ENCODE data around the gene UPK3BL1.
"Not testable (repeated sequence)": the region's sequence is repeated elsewhere in the genome, so short reads cannot be mapped to it uniquely, and the experiment has no call there.

DNA sequence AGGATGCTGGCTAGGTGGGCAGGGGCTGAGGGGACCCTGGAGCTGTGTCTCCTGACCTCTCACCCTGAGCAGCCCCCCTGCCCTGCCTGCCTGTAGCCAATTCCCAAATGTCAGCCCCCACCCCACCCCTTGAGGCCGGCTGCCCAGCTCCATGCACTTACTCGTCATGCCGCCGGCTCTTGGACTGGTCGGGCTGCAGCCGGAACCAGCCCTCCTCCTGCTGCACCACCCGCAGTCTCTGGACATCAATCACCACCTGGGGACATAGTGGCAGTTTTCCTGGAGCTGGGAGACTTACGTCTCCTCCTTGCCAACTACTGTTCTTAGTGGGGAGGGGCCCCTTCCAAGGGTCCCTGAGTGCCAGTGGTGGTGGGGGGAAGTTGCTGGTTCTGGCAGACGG, 42.9 kb downstream of the UPK3BL1 start:
- not testable (repeated sequence) for TF ChIP-seq ZC3H10 (CRISPR knock-in tag; IDR thresholded peaks at IDR 0.05); TOX (CRISPR knock-in tag; IDR thresholded peaks at IDR 0.05; ENCODE audit: borderline replicate concordance); ARNTL (CRISPR knock-in tag; IDR thresholded peaks at IDR 0.05; ENCODE audit: borderline replicate concordance, low read depth); TCF4 (CRISPR knock-in tag; IDR thresholded peaks at IDR 0.05; ENCODE audit: borderline replicate concordance); ZNF8 (CRISPR knock-in tag; IDR thresholded peaks at IDR 0.05); ZNF565 (CRISPR knock-in tag; conservative IDR thresholded peaks at IDR 0.05; ENCODE audit: low read depth)
- TF ChIP-seq, protein P1, sequence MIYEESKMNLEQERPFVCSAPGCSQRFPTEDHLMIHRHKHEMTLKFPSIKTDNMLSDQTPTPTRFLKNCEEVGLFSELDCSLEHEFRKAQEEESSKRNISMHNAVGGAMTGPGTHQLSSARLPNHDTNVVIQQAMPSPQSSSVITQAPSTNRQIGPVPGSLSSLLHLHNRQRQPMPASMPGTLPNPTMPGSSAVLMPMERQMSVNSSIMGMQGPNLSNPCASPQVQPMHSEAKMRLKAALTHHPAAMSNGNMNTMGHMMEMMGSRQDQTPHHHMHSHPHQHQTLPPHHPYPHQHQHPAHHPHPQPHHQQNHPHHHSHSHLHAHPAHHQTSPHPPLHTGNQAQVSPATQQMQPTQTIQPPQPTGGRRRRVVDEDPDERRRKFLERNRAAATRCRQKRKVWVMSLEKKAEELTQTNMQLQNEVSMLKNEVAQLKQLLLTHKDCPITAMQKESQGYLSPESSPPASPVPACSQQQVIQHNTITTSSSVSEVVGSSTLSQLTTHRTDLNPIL (CRISPR knock-in tag; IDR thresholded peaks at IDR 0.05; ENCODE audit: low read depth) = not testable (repeated sequence)
- TF ChIP-seq, protein P2, sequence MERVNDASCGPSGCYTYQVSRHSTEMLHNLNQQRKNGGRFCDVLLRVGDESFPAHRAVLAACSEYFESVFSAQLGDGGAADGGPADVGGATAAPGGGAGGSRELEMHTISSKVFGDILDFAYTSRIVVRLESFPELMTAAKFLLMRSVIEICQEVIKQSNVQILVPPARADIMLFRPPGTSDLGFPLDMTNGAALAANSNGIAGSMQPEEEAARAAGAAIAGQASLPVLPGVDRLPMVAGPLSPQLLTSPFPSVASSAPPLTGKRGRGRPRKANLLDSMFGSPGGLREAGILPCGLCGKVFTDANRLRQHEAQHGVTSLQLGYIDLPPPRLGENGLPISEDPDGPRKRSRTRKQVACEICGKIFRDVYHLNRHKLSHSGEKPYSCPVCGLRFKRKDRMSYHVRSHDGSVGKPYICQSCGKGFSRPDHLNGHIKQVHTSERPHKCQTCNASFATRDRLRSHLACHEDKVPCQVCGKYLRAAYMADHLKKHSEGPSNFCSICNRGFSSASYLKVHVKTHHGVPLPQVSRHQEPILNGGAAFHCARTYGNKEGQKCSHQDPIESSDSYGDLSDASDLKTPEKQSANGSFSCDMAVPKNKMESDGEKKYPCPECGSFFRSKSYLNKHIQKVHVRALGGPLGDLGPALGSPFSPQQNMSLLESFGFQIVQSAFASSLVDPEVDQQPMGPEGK (CRISPR knock-in tag; IDR thresholded peaks at IDR 0.05; ENCODE audit: borderline replicate concordance) = not testable (repeated sequence)
- TF ChIP-seq, protein P3, sequence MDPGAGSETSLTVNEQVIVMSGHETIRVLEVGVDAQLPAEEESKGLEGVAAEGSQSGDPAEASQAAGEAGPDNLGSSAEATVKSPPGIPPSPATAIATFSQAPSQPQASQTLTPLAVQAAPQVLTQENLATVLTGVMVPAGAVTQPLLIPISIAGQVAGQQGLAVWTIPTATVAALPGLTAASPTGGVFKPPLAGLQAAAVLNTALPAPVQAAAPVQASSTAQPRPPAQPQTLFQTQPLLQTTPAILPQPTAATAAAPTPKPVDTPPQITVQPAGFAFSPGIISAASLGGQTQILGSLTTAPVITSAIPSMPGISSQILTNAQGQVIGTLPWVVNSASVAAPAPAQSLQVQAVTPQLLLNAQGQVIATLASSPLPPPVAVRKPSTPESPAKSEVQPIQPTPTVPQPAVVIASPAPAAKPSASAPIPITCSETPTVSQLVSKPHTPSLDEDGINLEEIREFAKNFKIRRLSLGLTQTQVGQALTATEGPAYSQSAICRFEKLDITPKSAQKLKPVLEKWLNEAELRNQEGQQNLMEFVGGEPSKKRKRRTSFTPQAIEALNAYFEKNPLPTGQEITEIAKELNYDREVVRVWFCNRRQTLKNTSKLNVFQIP (CRISPR knock-in tag; IDR thresholded peaks at IDR 0.05; ENCODE audit: borderline replicate concordance, low read depth) = not testable (repeated sequence)

Measured in SK-N-SH treated with all-trans-retinoic acid at 6 μM for 48 hours (cell line).